GM12864 (cell line): ENCODE data around the gene BMP2K.
"Not testable (repeated sequence)": the region's sequence is repeated elsewhere in the genome, so short reads cannot be mapped to it uniquely, and the experiment has no call there.

ENCODE experiments used
- DNase-seq: peaks from one replicate; pipeline ENCODE4 v3.0.0-alpha.2; 2011; ENCODE audit warnings: low read depth
- H3K4me3 ChIP-seq: 2 replicates; pipeline ENCODE4 v1.5.1; 2011; ENCODE audit warnings: mild to moderate bottlenecking, low read depth, low read length, control low read depth
- TF ChIP-seq, protein P1 (sequence below): IDR thresholded peaks from 2 replicates; pipeline ENCODE4 v1.5.1; 2011; ENCODE audit warnings: low read depth, mild to moderate bottlenecking, moderate library complexity, low read length, control low read depth, inconsistent platforms; ENCODE audit errors: missing control alignments

BMP2K gene

DNA sequence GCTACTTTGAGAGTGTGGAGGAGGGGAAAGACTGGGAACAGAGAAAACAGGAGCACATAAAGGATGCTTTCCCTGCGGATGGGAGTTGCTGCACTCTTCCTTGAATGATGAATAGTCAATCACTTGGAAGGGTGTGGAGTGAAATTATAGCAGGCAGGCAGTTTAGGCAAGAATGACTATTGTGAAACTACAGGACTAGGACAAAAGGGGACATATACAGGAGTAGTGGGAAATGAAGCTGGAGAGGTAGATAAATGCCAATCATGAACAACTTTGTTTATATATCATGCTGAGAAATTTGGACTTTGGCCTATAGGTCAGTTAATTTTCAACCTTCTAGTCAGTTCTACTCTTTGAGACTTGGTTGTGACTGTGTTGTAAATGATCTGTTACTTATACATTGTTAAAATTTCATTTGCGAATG, 86.2 kb downstream of the BMP2K start:
- no peak for DNase-seq
- TF ChIP-seq, protein P1, sequence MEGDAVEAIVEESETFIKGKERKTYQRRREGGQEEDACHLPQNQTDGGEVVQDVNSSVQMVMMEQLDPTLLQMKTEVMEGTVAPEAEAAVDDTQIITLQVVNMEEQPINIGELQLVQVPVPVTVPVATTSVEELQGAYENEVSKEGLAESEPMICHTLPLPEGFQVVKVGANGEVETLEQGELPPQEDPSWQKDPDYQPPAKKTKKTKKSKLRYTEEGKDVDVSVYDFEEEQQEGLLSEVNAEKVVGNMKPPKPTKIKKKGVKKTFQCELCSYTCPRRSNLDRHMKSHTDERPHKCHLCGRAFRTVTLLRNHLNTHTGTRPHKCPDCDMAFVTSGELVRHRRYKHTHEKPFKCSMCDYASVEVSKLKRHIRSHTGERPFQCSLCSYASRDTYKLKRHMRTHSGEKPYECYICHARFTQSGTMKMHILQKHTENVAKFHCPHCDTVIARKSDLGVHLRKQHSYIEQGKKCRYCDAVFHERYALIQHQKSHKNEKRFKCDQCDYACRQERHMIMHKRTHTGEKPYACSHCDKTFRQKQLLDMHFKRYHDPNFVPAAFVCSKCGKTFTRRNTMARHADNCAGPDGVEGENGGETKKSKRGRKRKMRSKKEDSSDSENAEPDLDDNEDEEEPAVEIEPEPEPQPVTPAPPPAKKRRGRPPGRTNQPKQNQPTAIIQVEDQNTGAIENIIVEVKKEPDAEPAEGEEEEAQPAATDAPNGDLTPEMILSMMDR: no peak
- no peak overlapping the region for H3K4me3 ChIP-seq

DNA sequence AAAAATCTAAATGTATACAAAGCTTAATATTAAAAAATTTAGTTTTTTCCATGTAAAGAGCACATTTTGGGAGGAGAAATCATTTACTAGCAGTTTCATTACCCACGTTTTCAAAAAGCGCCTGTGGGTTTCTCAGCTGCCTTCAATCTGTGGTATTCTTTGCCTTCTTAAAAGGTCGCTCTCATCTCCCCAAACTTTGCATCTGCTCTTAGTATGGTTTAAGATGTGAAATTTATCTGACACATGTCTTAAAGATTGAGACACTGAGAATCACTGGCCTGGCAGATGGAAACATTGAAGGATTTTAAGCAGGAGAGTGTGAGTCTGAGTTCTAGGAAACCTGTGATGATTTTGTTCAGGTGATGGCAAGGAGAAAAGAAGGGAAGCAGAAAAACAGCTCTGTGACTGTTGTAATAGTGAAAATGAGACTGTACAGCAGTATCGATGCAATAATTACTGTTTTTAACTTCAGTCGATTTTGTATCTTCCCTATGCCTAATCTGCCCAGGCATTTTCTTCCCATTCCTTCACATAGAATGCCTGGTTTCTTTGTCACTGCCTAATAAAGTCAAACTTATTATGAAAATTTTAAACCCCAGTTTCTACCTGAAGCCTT, 87.2 kb downstream of the BMP2K start:
- peak; percentile 15 for DNase-seq
- H3K4me3 ChIP-seq: no peak overlapping the region; the same call in 1 of the 2 replicates
- TF ChIP-seq, protein P1: no peak

DNA sequence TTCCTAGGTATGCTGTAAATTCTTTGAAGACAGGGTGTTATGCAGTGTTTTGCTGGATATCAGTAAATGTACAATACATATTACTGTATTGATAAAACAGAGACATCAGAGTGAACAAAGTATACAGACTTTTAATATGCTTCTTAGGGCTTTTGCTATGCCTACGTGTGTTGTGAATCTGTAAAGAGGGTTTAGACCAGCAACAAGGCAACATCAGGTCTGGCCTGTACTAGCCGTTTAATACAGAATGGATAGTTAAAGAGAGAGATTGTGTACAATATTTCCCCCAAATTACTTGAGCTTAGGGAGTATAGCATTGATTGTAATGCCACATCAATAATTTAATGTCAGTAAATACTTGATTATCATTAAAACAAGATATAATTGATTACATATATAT, 87.8 kb downstream of the BMP2K start:
- TF ChIP-seq, protein P1: no peak
- H3K4me3 ChIP-seq: no peak overlapping the region
- no peak for DNase-seq

DNA sequence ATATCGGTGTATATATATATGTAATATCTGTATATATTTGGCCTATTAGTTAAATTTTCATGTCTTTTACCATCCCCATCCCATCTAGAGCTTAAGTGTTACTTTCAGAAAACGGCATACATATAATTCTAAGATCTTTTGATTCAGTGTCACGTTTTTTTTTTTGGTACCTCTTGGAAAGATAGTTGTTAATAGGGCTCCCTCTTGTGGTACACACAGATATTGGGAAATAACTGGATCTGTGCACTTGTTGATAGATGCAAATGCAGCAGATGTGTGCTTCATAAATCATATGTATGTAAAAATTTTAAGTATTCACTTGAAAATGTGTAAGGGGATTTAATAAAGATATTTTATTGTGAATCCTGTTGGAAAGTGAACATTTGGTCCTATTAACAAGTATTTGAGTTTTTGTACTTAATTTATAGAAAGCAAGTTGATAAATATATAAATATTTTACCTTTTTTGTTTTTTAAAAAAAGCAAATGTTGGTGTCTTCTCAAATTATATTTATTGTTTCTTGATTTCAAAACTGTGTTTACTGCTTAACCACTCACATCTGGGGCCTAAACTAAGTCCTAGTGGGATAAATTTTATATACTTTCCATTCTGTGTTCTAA, 88.4 kb downstream of the BMP2K start:
- no peak overlapping the region for H3K4me3 ChIP-seq
- TF ChIP-seq, protein P1: peak; percentile 61
- DNase-seq: peak; percentile 71

DNA sequence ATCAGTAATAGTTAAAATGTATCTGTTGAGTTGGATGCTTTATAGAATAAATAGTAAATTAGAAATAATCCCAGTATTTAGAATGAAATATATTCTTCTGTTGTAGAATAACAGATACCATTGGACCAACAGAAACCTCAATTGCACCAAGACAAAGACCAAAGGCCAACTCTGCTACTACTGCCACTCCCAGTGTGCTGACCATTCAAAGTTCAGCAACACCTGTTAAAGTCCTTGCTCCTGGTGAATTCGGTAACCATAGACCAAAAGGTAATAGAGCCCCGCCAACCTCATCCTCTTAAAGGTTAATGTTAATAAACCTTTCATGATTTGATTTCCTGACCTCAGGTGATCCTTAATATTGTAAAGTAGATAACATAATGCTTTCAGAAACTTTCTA, 89.3 kb downstream of the BMP2K start:
- H3K4me3 ChIP-seq: no peak overlapping the region
- no peak for DNase-seq
- TF ChIP-seq, protein P1: no peak

DNA sequence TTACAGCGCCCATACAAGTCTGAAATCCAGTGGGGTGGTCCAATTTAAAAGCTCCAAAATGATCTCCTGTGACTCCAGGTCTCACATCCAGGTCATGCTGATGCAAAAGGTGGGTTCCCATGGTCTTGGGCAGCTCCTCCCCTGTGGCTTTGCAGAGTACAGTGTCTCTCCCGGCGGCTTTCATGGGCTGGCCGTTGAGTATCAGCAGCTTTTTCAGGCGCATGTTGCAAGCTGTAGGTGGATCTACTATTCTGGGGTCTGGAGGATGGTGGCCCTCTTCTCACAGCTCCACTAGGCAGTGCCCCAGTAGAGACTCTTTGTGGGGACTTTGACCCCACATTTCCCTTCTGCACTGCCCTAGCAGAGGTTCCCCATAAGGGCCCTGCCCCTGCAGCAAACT, 92.6 kb downstream of the BMP2K start:
- H3K4me3 ChIP-seq, DNase-seq: not testable (repeated sequence)

DNA sequence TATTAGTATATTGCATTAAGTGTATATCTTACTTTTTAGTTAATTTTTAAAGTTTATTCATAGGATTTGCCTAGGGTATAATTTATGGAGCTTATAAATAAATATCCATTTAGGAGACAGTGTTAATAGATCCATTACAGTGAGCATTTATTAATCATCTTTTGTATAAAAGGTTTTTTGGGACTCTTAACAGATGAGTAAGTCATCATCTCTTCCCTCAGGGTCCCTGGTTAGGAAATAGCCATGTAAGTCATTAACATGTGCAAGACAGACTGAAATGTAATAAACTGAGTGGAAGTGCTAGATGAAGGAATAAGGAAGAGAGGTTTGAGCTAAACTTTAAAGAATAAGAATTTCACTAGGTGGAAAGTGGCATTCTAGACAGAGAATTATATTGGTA, 93.9 kb downstream of the BMP2K start:
- no peak for DNase-seq
- no peak overlapping the region for H3K4me3 ChIP-seq
- TF ChIP-seq, protein P1: no peak
